BLaER1 treated with 17β-estradiol and CSF1 and Interleukin-3, amounts not matched to agents 10 nM and 100 nM (cell line): ENCODE data around the gene C16orf74.

Experiments
- H3K27ac ChIP-seq, 11 experiments: shearing (Covaris generic); formaldehyde crosslinking; 2 replicates each; pipeline ENCODE4 v1.8.1; 2022
- H3K27me3 ChIP-seq, 11 experiments: shearing (Covaris generic); formaldehyde crosslinking; 2 replicates each; pipeline ENCODE4 v1.8.1; 2022
- H3K36me3 ChIP-seq, 11 experiments: shearing (Covaris generic); formaldehyde crosslinking; 2 replicates each; pipeline ENCODE4 v1.8.1; 2022
- H3K4me1 ChIP-seq, 10 experiments: shearing (Covaris generic); formaldehyde crosslinking; 2 replicates each; pipeline ENCODE4 v1.8.1; 2022
- H3K4me2 ChIP-seq, 11 experiments: shearing (Covaris generic); formaldehyde crosslinking; 2 replicates each; pipeline ENCODE4 v1.8.1; 2022
- H3K4me3 ChIP-seq, 10 experiments: shearing (Covaris generic); formaldehyde crosslinking; 2 replicates each; pipeline ENCODE4 v1.8.1; 2022
- H3K9ac ChIP-seq, 11 experiments: shearing (Covaris generic); formaldehyde crosslinking; 2 replicates each; pipeline ENCODE4 v1.8.1; 2022
- H3K9me3 ChIP-seq, 11 experiments: shearing (Covaris generic); formaldehyde crosslinking; replicated peaks in 1 of 11; 2 replicates each; pipeline ENCODE4 v1.8.1; 2022
- H4K20me1 ChIP-seq, 11 experiments: shearing (Covaris generic); formaldehyde crosslinking; 2 replicates each; pipeline ENCODE4 v1.8.1; 2022
- Cebpa-rat ChIP-seq, 11 experiments: shearing (Covaris generic); IDR thresholded peaks; 2 replicates each; pipeline ENCODE4 v1.8.1; 2022

C16orf74 gene

GRCh38 chr16:85708338-85708737, 42.6 kb downstream of the C16orf74 start:
- TF ChIP-seq Cebpa-rat (IDR thresholded peaks at IDR 0.05) = no peak
- H3K4me3 ChIP-seq = no peak overlapping the region
- no peak overlapping the region for H3K9ac ChIP-seq
- peaks cover 6 to 14% (median 11%) of the 10 kb centered on the region in 11 experiments; a peak in 19 of 22 replicates for H3K9me3 ChIP-seq
- H3K27me3 ChIP-seq = no peaks in the 10 kb centered on the region
- H3K4me1 ChIP-seq = no peaks in the 10 kb centered on the region
- no peak overlapping the region for H3K4me2 ChIP-seq
- no peak overlapping the region for H3K27ac ChIP-seq
- H3K36me3 ChIP-seq = peaks cover 0 to 39% (median 16%) of the 10 kb centered on the region in 11 experiments; a peak in 13 of 22 replicates
- H4K20me1 ChIP-seq = peaks cover 0 to 22% (median 0%) of the 10 kb centered on the region in 11 experiments; a peak in 2 of 22 replicates

DNA sequence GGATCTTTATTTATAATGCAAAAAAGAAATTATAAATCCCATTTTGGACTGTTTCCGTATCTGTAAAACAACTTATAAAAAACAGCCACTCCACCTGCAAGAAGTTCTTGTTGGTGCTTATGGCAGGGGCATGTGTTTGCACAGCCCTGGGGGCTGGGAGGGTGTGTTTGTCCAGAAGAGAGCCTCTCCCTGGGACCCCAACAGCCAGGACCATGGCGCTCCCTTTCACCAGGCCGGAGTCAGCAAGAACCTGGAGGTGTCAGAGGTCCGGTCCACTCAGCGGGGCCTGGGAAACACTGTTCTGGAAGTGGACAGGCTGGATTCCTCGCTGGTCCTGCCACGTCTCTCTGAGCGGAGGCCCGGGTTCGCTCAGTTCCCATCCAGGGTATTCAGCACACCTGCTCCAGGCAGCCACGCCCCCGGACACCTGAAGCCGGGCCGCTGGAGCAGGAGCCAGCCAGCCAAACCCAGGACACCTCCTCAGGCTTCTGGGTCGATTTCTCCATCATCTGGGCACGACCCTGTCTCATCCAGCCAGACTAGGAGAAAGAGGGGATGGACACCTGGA, 43.3 kb downstream of the C16orf74 start:
- no peak for TF ChIP-seq Cebpa-rat (IDR thresholded peaks at IDR 0.05)
- Histone ChIP-seq H3K9ac (no peak overlapping the region), H3K4me1 (no peaks in the 10 kb centered on the region), H3K9me3 (peaks cover 6 to 11% (median 9%) of the 10 kb centered on the region in 11 experiments; a peak in 19 of 22 replicates), H3K4me2 (no peak overlapping the region), H3K27me3 (no peaks in the 10 kb centered on the region), H3K36me3 (peaks cover 0 to 36% (median 15%) of the 10 kb centered on the region in 11 experiments; a peak in 13 of 22 replicates), H3K27ac (no peak overlapping the region), H4K20me1 (peaks cover 0 to 22% (median 0%) of the 10 kb centered on the region in 11 experiments; a peak in 2 of 22 replicates), H3K4me3 (no peak overlapping the region)

DNA sequence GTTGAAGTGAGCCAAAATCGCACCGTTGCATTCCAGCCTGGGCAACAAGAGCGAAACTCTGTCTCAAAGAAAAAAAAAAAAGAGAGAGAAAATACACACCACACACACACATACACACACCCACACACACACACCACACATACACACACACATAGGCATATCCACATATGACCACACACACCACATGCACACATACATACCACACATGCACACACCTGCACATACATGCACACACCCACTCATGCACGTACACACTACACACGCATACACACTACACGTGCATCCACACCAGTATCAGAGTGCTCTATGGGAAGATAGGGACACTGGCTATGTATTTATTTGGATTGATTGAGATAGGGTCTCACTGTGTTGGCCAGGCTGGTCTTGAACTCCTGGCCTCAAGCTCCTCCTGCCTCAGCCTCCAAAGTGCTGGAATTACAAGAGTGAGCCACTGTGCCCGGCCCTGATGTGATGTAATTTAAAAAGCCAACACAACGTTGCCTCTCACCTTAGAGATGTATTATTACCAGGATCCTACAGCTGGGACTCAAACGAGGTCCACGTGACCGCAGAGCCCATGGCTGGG, 44.4 kb downstream of the C16orf74 start:
- peaks cover 0 to 5% (median 0%) of the 10 kb centered on the region in 10 experiments; a peak in 2 of 20 replicates for H3K4me1 ChIP-seq
- TF ChIP-seq Cebpa-rat (IDR thresholded peaks at IDR 0.05) = no peak
- H3K27ac ChIP-seq = no peak overlapping the region
- H3K4me2 ChIP-seq = no peak overlapping the region
- H3K9me3 ChIP-seq = no peaks in the 10 kb centered on the region
- H3K9ac ChIP-seq = no peak overlapping the region
- H3K27me3 ChIP-seq = no peaks in the 10 kb centered on the region
- no peak overlapping the region for H3K4me3 ChIP-seq
- H3K36me3 ChIP-seq = peaks cover 0 to 26% (median 4%) of the 10 kb centered on the region in 11 experiments; a peak in 9 of 22 replicates
- H4K20me1 ChIP-seq = peaks cover 0 to 22% (median 0%) of the 10 kb centered on the region in 11 experiments; a peak in 2 of 22 replicates

DNA sequence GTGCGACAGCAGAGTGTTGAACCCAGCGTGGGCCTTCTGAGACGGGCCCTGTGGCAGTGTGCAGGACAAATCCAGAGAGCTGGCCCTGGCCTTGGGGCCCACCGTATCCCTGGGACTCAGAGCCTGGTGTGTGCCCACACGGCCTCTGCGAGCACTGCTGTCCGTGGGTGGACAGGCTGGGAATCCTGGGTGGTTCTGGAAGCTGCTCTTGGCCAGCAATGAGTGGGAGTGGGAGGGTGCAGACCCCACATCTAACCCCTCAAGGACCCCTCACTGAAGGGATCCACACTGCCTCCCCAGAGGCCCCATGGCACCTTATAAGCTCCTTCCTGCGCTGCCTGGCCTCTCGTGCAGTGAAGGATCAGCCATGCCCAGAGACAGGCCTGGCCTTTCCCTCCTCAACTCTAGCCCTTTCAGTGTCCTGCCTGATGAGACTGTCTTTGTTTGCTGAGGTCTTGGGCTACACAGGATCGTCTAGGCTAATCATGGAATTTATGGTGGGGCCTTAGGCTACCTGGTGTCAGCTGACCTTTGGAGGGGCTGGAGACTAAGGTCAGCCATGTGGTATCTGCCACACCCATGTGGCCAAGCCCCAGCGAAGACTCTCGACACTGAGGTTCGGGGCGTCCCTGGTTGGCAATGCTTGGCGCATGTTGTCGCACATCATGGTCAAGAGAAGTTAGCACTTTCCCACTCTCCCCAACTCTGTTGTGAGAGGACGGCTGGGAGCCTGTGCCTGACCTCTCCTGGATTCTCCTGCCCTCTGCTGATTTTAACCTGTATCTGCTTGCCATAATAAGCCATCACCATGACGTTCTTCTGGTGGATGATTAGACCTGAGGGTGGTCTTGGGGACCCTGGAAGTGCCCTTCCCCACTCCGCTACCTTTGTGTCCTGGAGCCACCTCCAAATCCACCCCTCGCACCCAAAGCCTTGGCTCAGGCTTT, 45.7 kb downstream of the C16orf74 start:
- Histone ChIP-seq H4K20me1 (peaks cover 0 to 22% (median 0%) of the 10 kb centered on the region in 11 experiments; a peak in 2 of 22 replicates), H3K4me2 (no peak overlapping the region), H3K36me3 (peaks cover 0 to 23% (median 3%) of the 10 kb centered on the region in 11 experiments; a peak in 6 of 22 replicates), H3K27ac (no peak overlapping the region), H3K4me3 (no peak overlapping the region), H3K4me1 (peaks cover 0 to 5% (median 0%) of the 10 kb centered on the region in 10 experiments; a peak in 2 of 20 replicates), H3K9me3 (no peaks in the 10 kb centered on the region), H3K9ac (no peak overlapping the region), H3K27me3 (no peaks in the 10 kb centered on the region)
- TF ChIP-seq Cebpa-rat (IDR thresholded peaks at IDR 0.05) = no peak

DNA sequence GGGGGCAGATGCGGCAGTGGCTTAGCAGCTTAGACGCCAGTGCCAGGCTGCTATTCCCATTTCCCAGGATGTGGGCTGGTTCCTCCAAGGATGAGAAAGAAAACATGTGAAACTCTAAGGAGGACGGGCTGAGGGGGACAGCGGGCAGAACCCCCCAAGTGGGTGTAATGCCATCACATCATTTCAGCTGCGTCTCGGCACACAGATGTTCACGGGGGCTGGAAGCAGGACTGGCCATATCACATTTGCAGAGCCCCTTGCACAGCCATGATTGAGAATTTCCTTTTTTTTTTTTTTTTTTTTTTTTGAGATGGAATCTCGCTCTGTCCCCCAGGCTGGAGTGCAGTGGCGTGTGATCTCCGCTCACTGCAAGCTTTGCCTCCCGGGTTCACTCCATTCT, 46.9 kb downstream of the C16orf74 start:
- Histone ChIP-seq H3K36me3 (peaks cover 0 to 16% (median 0%) of the 10 kb centered on the region in 11 experiments; a peak in 2 of 22 replicates), H3K4me1 (peaks cover 0 to 7% (median 0%) of the 10 kb centered on the region in 10 experiments; a peak in 5 of 20 replicates), H4K20me1 (peaks cover 0 to 15% (median 0%) of the 10 kb centered on the region in 11 experiments; a peak in 2 of 22 replicates), H3K4me2 (no peak overlapping the region), H3K27ac (no peak overlapping the region), H3K9ac (no peak overlapping the region), H3K9me3 (no peaks in the 10 kb centered on the region), H3K4me3 (no peak overlapping the region), H3K27me3 (no peaks in the 10 kb centered on the region)
- TF ChIP-seq Cebpa-rat (IDR thresholded peaks at IDR 0.05) = no peak

DNA sequence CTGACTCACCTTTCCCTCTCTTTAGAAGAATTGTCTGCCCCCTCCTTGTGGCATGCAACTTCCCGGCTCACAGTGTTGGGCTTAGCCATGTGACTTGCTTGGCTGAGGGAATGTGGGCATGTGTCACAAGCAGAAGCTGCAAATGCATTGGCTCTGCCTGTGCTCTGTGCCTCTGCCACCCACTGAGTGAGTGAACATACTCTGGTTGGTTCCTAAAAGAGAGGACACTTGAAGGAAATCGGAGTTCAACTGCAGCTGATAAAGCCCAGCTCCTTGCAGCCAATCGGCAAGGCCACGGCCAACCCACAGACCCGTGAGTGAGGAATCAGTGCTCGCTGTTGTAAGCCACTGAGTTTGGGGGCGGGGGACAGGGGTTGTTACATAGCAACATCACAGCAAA, 51.3 kb downstream of the C16orf74 start:
- peaks cover 0 to 25% (median 16%) of the 10 kb centered on the region in 10 experiments; a peak in 15 of 20 replicates for H3K4me1 ChIP-seq
- no peaks in the 10 kb centered on the region for H3K9me3 ChIP-seq
- H4K20me1 ChIP-seq = peaks cover 0 to 4% (median 0%) of the 10 kb centered on the region in 11 experiments; a peak in 3 of 22 replicates
- TF ChIP-seq Cebpa-rat (IDR thresholded peaks at IDR 0.05) = no peak
- H3K27me3 ChIP-seq = no peaks in the 10 kb centered on the region
- peak overlapping the region in 2 of 11 experiments; percentile 6 to 13; a peak in 1 of 22 replicates for H3K4me2 ChIP-seq
- H3K27ac ChIP-seq = no peak overlapping the region
- no peaks in the 10 kb centered on the region for H3K36me3 ChIP-seq
- no peak overlapping the region for H3K4me3 ChIP-seq
- no peak overlapping the region for H3K9ac ChIP-seq

DNA sequence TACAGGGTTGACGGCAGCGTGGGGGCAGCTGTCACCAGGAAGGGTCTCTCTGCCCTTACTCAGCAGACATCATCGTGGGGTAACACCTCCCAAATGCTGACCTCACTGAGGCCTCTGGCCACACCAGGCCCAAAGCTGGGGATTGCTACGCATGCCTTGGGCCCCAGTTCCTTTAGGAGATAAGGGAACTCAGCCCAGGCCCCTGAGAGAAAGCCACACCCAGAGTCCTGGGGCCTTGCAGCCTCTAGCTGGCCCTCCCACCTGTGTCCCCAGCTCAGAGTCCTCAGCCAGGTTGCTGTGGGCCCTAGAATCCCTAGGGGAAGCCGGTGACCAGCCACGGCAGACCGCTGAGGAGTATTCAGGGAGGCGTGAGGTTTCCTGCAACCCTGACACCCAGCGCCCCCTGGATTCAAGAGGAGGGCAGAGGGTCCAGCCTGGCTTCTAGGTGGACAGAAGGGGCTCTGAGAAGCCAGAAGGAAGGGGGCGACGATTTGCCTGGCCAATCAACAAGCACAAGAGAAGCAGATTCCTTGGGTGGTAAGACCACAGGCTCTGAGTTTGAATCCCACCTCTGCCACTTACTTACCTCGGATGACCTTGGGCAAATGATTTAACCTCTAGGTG, 51.8 kb downstream of the C16orf74 start:
- Histone ChIP-seq H3K4me2 (0 out of 22 replicates have a peak overlapping the region, but pooled peaks of 2 of the 11 experiments have one; percentile 6 to 13), H3K4me1 (peaks cover 0 to 25% (median 16%) of the 10 kb centered on the region in 10 experiments; a peak in 15 of 20 replicates), H4K20me1 (peaks cover 0 to 4% (median 0%) of the 10 kb centered on the region in 11 experiments; a peak in 2 of 22 replicates), H3K36me3 (no peaks in the 10 kb centered on the region), H3K4me3 (no peak overlapping the region), H3K9me3 (no peaks in the 10 kb centered on the region), H3K9ac (no peak overlapping the region), H3K27ac (no peak overlapping the region), H3K27me3 (no peaks in the 10 kb centered on the region)
- no peak for TF ChIP-seq Cebpa-rat (IDR thresholded peaks at IDR 0.05)

DNA sequence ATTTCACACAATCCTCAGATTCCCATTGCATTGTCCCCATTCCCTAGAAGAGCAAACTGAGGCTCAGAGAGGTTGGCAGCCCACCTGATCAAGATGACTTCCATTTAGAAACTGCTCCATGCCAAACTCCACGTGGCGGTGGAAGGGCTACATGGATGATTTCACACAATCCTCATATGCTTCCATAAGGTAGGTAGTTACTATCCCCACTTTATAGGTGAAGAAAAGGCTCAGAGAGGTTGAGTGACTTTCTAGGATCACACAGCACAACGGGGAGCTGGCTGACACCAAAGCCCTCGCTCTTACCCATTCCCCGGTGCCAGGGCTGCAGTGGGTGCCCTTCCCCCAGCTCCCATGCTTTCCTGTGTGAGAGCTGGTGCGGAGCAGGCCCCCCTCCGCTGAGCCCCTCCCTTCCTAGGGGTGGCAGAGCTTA, 52.4 kb downstream of the C16orf74 start:
- Histone ChIP-seq H3K4me3 (no peak overlapping the region), H3K4me2 (no peak overlapping the region), H3K9me3 (no peaks in the 10 kb centered on the region), H3K27ac (no peak overlapping the region), H3K9ac (no peak overlapping the region), H4K20me1 (peaks cover 0 to 4% (median 0%) of the 10 kb centered on the region in 11 experiments; a peak in 2 of 22 replicates), H3K27me3 (no peaks in the 10 kb centered on the region), H3K36me3 (no peaks in the 10 kb centered on the region), H3K4me1 (peaks cover 0 to 25% (median 16%) of the 10 kb centered on the region in 10 experiments; a peak in 15 of 20 replicates)
- no peak for TF ChIP-seq Cebpa-rat (IDR thresholded peaks at IDR 0.05)
